Right lobe of liver (tissue), 6 donors: ENCODE data around the gene LLPH. TPM values are rescaled to one million over a fixed set of nuclear protein-coding genes. Genes with fewer than 3 reads are reported as not detected.

Experiments used
- ATAC-seq, 4 donors: fragments of 200-7000 bp; cut with Tn5 transposase; one replicate each; pipeline ENCODE4 v1.9.1; 2020; ENCODE audit warnings: mild to moderate bottlenecking in 4 of 4, moderate library complexity in 4 of 4
- DNase-seq, 3 donors: peaks; one replicate each; pipeline ENCODE4 v3.0.0-alpha.2; 2020
- H3K27ac ChIP-seq, 3 donors: fragments of 200-600 bp; one replicate each; pipeline ENCODE4 v1.8.0; 2022
- H3K27me3 ChIP-seq, 2 donors: fragments of 200-600 bp; one replicate each; pipeline ENCODE4 v1.8.0; 2022
- H3K36me3 ChIP-seq, 4 donors: fragments of 200-600 bp; sonication (generic) in 1 of 4; one replicate each; pipeline versions ENCODE4 v1.5.1 to v1.8.0; 2017 to 2022; ENCODE audit warnings: control low read depth in 1 of 4
- H3K4me1 ChIP-seq, 4 donors: fragments of 200-600 bp; sonication (generic) in 1 of 4; one replicate each; pipeline versions ENCODE4 v1.5.1 to v1.8.0; 2017 to 2022; ENCODE audit warnings: control low read depth in 1 of 4
- H3K4me3 ChIP-seq, 3 donors: fragments of 200-600 bp; one replicate each; pipeline ENCODE4 v1.8.0; 2022
- H3K9me3 ChIP-seq, 4 donors: fragments of 200-600 bp; sonication (generic) in 1 of 4; one replicate each; pipeline versions ENCODE4 v1.5.1 to v1.8.0; 2017 to 2022; ENCODE audit warnings: control low read depth in 1 of 4
- POLR2A ChIP-seq: fragments of 450-650 bp; IDR thresholded peaks from one replicate; pipeline ENCODE4 v1.6.1; 2017; ENCODE audit warnings: antibody characterized with exemption, mild to moderate bottlenecking
- WGBS: methylation state at CpG from one replicate; pipeline ENCODE4 v1.1.6; 2018; ENCODE audit warnings: low coverage, low lambda C conversion rate; ENCODE audit not compliant: insufficient coverage; ENCODE audit errors: missing lambda C conversion rate; 5-methylcytosine and 5-hydroxymethylcytosine counted together
- intact Hi-C, 2 donors: fragments of 100-400 bp; cut with DNase I; formaldehyde crosslinking; loops; one replicate each; pipeline versions ENCODE4 v1.11.2 to v1.14.1; 2022
- total RNA-seq, 6 experiments: library from RNA; depleted of rRNA in 2 of 6; stranded (reverse); fragments of >200 nt in 2 of 6; fragmentation: NEBNext Ultra II Directional in 3 of 6; extraction: Animal tissue kit (Norgen Biotek cat#: 25700) in 3 of 6; gene quantifications; one replicate each; pipeline versions ENCODE4 v1.1.0 to v1.2.4, GENCODE V29; 2016 to 2023
- TF ChIP-seq, protein P1 (sequence below), 4 donors: fragments of 200-600 bp in 3 of 4; fragments of 450-650 bp in 1 of 4; IDR thresholded peaks; one replicate each; pipeline versions ENCODE4 v1.5.1 to v1.8.0; 2016 to 2022; ENCODE audit warnings: antibody characterized with exemption in 4 of 4, mild to moderate bottlenecking in 2 of 4
- donor health status: DM: no; HTN: yes; CAD: no.
- donor health status: DM: no; HTN: no; CAD: no.
- donor health status: DM: no; HTN: no; CAD: no.
- donor health status: DM: no; HTN: yes; CAD: no.
- donor health status: DM: no; HTN: yes; CAD: no.

Gene LLPH
- total RNA-seq, 6 experiments from 2014 or later: 5.2 to 13.0 (median 7.8) TPM

- intact Hi-C loops: no loop called here
- Histone ChIP-seq H3K27me3 (no peaks in the 10 kb centered on the region), H3K4me3 (peak within 1 kb of the TSS; percentile 80 to 88 (median 81)), H3K4me1 (peaks cover 0 to 8% (median 0%) of the 10 kb centered on the region in 4 donors), H3K27ac (peak within 1 kb of the TSS; percentile 98 to 99 (median 98)), H3K36me3 (no peaks in the 10 kb centered on the region), H3K9me3 (no peaks in the 10 kb centered on the region)
- peak; percentile 91 to 93 (median 93) for DNase-seq
- TF ChIP-seq, protein P1, sequence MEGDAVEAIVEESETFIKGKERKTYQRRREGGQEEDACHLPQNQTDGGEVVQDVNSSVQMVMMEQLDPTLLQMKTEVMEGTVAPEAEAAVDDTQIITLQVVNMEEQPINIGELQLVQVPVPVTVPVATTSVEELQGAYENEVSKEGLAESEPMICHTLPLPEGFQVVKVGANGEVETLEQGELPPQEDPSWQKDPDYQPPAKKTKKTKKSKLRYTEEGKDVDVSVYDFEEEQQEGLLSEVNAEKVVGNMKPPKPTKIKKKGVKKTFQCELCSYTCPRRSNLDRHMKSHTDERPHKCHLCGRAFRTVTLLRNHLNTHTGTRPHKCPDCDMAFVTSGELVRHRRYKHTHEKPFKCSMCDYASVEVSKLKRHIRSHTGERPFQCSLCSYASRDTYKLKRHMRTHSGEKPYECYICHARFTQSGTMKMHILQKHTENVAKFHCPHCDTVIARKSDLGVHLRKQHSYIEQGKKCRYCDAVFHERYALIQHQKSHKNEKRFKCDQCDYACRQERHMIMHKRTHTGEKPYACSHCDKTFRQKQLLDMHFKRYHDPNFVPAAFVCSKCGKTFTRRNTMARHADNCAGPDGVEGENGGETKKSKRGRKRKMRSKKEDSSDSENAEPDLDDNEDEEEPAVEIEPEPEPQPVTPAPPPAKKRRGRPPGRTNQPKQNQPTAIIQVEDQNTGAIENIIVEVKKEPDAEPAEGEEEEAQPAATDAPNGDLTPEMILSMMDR (IDR thresholded peaks at IDR 0.05): peak; percentile 47 to 54 (median 52)
- peak; percentile 69 for TF ChIP-seq POLR2A
- ATAC-seq: peak; percentile 96 to 97 (median 96)
- WGBS: 0% methylated on average over 35 of the region's 67 CpGs
These were observed 38.9 kb upstream of the LLPH start, which contains the start of gene TMBIM4 for GRCh38 chr12:66169221-66170170. TMBIM4 (minus strand) TSS chr12:66169996; CDS start chr12:66169951, 45 bp downstream.

GRCh38 chr12:66168410-66168809, 37.9 kb upstream of the LLPH start:
- Histone ChIP-seq H3K4me1 (peaks cover 0 to 8% (median 0%) of the 10 kb centered on the region in 4 donors), H3K36me3 (no peaks in the 10 kb centered on the region), H3K4me3 (peak overlapping the region; percentile 80 to 88 (median 81)), H3K27ac (peak overlapping the region in 2 of 3 donors; percentile 98 to 99), H3K27me3 (no peaks in the 10 kb centered on the region), H3K9me3 (no peaks in the 10 kb centered on the region)
- ATAC-seq: no peak
- TF ChIP-seq, protein P1 (IDR thresholded peaks at IDR 0.05): no peak
- no peak for TF ChIP-seq POLR2A
- intact Hi-C loops: no loop called here
- no peak for DNase-seq
- WGBS: 84% methylated on average over 8 of the region's 8 CpGs

DNA sequence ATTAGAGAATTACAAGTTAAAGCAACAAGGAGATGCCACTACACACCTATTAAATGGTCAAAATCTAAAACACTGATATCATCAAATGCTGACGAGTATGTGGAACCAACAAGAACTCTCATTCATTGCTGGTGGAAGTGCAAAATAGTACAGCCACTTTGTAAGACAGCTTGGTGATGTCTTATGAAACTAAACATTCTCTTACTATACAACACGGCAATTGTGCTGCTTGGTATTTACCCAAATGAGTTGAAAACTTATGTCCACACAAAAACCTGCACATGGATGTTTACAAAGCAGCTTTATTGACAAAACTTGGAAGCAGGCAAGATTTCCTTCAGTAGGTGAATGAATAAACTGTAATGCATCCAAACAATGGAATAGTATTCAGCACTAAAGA, 36.0 kb upstream of the LLPH start:
- H3K27me3 ChIP-seq: no peaks in the 10 kb centered on the region
- H3K27ac ChIP-seq: no peak overlapping the region
- 52% methylated on average over 2 of the region's 2 CpGs for WGBS
- no peaks in the 10 kb centered on the region for H3K9me3 ChIP-seq
- intact Hi-C loops: no loop called here
- no peaks in the 10 kb centered on the region for H3K36me3 ChIP-seq
- H3K4me3 ChIP-seq: no peak overlapping the region
- TF ChIP-seq, protein P1 (IDR thresholded peaks at IDR 0.05): no peak
- no peak for TF ChIP-seq POLR2A
- no peak for DNase-seq
- ATAC-seq: no peak
- peaks cover 0 to 15% (median 0%) of the 10 kb centered on the region in 4 donors for H3K4me1 ChIP-seq

DNA sequence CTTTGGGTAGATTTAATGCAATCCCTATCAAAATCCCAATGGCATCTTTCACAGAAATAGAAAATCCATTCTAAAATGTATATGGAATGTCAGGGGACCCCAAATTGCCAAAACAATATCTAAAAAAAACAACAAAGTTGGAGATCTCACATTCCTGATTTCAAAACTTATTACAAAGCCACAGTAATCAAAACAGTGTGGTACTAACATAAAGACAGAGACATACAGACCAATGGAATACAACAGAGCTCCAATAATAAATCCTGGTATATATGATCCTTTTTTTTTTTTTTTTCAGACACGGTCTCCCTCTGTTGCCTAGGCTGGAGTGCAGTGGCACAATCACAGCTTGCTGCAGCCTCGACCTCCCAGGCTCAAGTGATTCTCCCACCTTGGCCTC, 34.6 kb upstream of the LLPH start:
- ATAC-seq: no peak
- Histone ChIP-seq H3K27me3 (no peaks in the 10 kb centered on the region), H3K4me1 (peaks cover 0 to 15% (median 0%) of the 10 kb centered on the region in 4 donors), H3K36me3 (no peaks in the 10 kb centered on the region), H3K9me3 (no peaks in the 10 kb centered on the region), H3K4me3 (no peak overlapping the region), H3K27ac (no peak overlapping the region)
- intact Hi-C loops: no loop called here
- no peak for DNase-seq
- 94% methylated on average over 2 of the region's 2 CpGs for WGBS
- TF ChIP-seq, protein P1 (IDR thresholded peaks at IDR 0.05): no peak
- no peak for TF ChIP-seq POLR2A
